Measurements from ENCODE around the gene GLDC. TPM values are rescaled to one million over a fixed set of nuclear protein-coding genes. Genes with fewer than 3 reads are reported as not detected.

The GLDC gene
- total RNA-seq, 1 donor from 2014 or later: 2.6 TPM

- no peak for TF ChIP-seq CTCF (IDR thresholded peaks at IDR 0.05)
- no peak overlapping the region for H3K27ac Mint-ChIP-seq
- CTCF ChIA-PET: no interaction called here
- ATAC-seq (ENCODE audit: low read depth): no peak
- H3K9me3 Mint-ChIP-seq: no peaks in the 10 kb centered on the region
- POLR2A ChIA-PET: no interaction called here
- H3K4me1 Mint-ChIP-seq: no peaks in the 10 kb centered on the region
- no peaks in the 10 kb centered on the region for H3K27me3 Mint-ChIP-seq
- no peaks in the 10 kb centered on the region for H3K36me3 Mint-ChIP-seq (ENCODE audit: low read depth)
- intact Hi-C loops (cut with micrococcal nuclease): loop anchor here (10.0 kb wide), 1 partner anchor 677 kb away; no protein-coding TSS in a partner anchor
- no peak for DNase-seq
- H3K4me3 Mint-ChIP-seq: no peak overlapping the region
Measured at GRCh38 chr9:6562201-6562600, 83.3 kb downstream of the GLDC start.

- H3K4me1 Mint-ChIP-seq: no peaks in the 10 kb centered on the region
- no peak overlapping the region for H3K27ac Mint-ChIP-seq
- no peak for DNase-seq
- no peak overlapping the region for H3K4me3 Mint-ChIP-seq
- H3K36me3 Mint-ChIP-seq (ENCODE audit: low read depth): no peaks in the 10 kb centered on the region
- H3K9me3 Mint-ChIP-seq: no peaks in the 10 kb centered on the region
- intact Hi-C loops (cut with micrococcal nuclease): no loop called here
- ATAC-seq (ENCODE audit: low read depth): no peak
- TF ChIP-seq CTCF (IDR thresholded peaks at IDR 0.05): no peak
- ChIA-PET CTCF (no interaction called here), POLR2A (no interaction called here)
- no peaks in the 10 kb centered on the region for H3K27me3 Mint-ChIP-seq
Measured at GRCh38 chr9:6557883-6558616, 87.5 kb downstream of the GLDC start.

- no peak overlapping the region for H3K4me3 Mint-ChIP-seq
- intact Hi-C loops (cut with micrococcal nuclease): no loop called here
- ATAC-seq (ENCODE audit: low read depth) (no peak), DNase-seq (no peak)
- no peaks in the 10 kb centered on the region for H3K9me3 Mint-ChIP-seq
- POLR2A ChIA-PET: no interaction called here
- H3K36me3 Mint-ChIP-seq (ENCODE audit: low read depth): no peaks in the 10 kb centered on the region
- no peak overlapping the region for H3K27ac Mint-ChIP-seq
- TF ChIP-seq CTCF (IDR thresholded peaks at IDR 0.05): no peak
- H3K27me3 Mint-ChIP-seq: no peaks in the 10 kb centered on the region
- no peaks in the 10 kb centered on the region for H3K4me1 Mint-ChIP-seq
- CTCF ChIA-PET: no interaction called here
Measured at GRCh38 chr9:6553866-6554265, 91.7 kb downstream of the GLDC start.

GRCh38 chr9:6552498-6553121 is 92.9 kb downstream of the GLDC start:
- ChIA-PET CTCF (no interaction called here), POLR2A (no interaction called here)
- intact Hi-C loops (cut with micrococcal nuclease): no loop called here
- no peaks in the 10 kb centered on the region for H3K27me3 Mint-ChIP-seq
- H3K9me3 Mint-ChIP-seq: no peaks in the 10 kb centered on the region
- H3K4me1 Mint-ChIP-seq: no peaks in the 10 kb centered on the region
- no peak for ATAC-seq (ENCODE audit: low read depth)
- TF ChIP-seq CTCF (IDR thresholded peaks at IDR 0.05): no peak
- DNase-seq: no peak
- no peak overlapping the region for H3K4me3 Mint-ChIP-seq
- no peak overlapping the region for H3K27ac Mint-ChIP-seq
- H3K36me3 Mint-ChIP-seq (ENCODE audit: low read depth): no peaks in the 10 kb centered on the region

- no peak for DNase-seq
- CTCF ChIA-PET: no interaction called here
- H3K36me3 Mint-ChIP-seq (ENCODE audit: low read depth): no peaks in the 10 kb centered on the region
- intact Hi-C loops (cut with micrococcal nuclease): no loop called here
- no peak for ATAC-seq (ENCODE audit: low read depth)
- H3K27ac Mint-ChIP-seq: no peak overlapping the region
- POLR2A ChIA-PET: no interaction called here
- no peak for TF ChIP-seq CTCF (IDR thresholded peaks at IDR 0.05)
- H3K9me3 Mint-ChIP-seq: no peaks in the 10 kb centered on the region
- H3K4me3 Mint-ChIP-seq: no peak overlapping the region
- H3K4me1 Mint-ChIP-seq: no peaks in the 10 kb centered on the region
- H3K27me3 Mint-ChIP-seq: no peaks in the 10 kb centered on the region
Measured at GRCh38 chr9:6552033-6552432, 93.5 kb downstream of the GLDC start.
